GM19324 (cell line): ENCODE measurements around the gene PDZRN3.

ENCODE experiments used
- ATAC-seq: cut with Tn5 transposase; IDR thresholded peaks from one replicate; pipeline ENCODE4 v1.9.1; 2021; ENCODE audit warnings: mild to moderate bottlenecking, moderate library complexity; ENCODE audit not compliant: unreplicated experiment, low FRiP score

The PDZRN3 gene

GRCh38 chr3:73364517-73364916 is 260.2 kb downstream of the PDZRN3 start:
- ATAC-seq, result no peak

- ATAC-seq, result no peak
These were observed 261.6 kb downstream of the PDZRN3 start for GRCh38 chr3:73363093-73363492.

GRCh38 chr3:73361591-73361990 is 263.1 kb downstream of the PDZRN3 start:
- ATAC-seq, result no peak

GRCh38 chr3:73353649-73354217 is 271.0 kb downstream of the PDZRN3 start:
- no peak for ATAC-seq

GRCh38 chr3:73352841-73353645 is 271.7 kb downstream of the PDZRN3 start:
- ATAC-seq, result no peak

GRCh38 chr3:73351423-73352071 is 273.2 kb downstream of the PDZRN3 start:
- no peak for ATAC-seq

GRCh38 chr3:73350996-73351395 is 273.7 kb downstream of the PDZRN3 start:
- no peak for ATAC-seq

GRCh38 chr3:73349657-73350056 is 275.1 kb downstream of the PDZRN3 start:
- no peak for ATAC-seq

GRCh38 chr3:73342077-73342476 is 282.7 kb downstream of the PDZRN3 start:
- no peak for ATAC-seq

GRCh38 chr3:73341272-73341935 is 283.3 kb downstream of the PDZRN3 start:
- ATAC-seq, result no peak

- ATAC-seq, result no peak
These were observed 292.2 kb downstream of the PDZRN3 start for GRCh38 chr3:73332558-73332957.
